Head of caudate nucleus (tissue), 42 donors: ENCODE results near the gene ALG6.
"Not testable (repeated sequence)": the region's sequence is repeated elsewhere in the genome, so short reads cannot be mapped to it uniquely, and the experiment has no call there.

Source experiments
- DNase-seq, 42 donors: peaks; one replicate each; pipeline versions ENCODE4 v3.0.0 to v3.0.0-alpha.2; 2020 to 2021; ENCODE audit warnings: mixed read lengths in 7 of 42
- intact Hi-C: fragments of 100-400 bp; cut with DNase I; formaldehyde crosslinking; loops from one replicate; pipeline ENCODE4 v1.15.0; 2022

The ALG6 gene

DNA sequence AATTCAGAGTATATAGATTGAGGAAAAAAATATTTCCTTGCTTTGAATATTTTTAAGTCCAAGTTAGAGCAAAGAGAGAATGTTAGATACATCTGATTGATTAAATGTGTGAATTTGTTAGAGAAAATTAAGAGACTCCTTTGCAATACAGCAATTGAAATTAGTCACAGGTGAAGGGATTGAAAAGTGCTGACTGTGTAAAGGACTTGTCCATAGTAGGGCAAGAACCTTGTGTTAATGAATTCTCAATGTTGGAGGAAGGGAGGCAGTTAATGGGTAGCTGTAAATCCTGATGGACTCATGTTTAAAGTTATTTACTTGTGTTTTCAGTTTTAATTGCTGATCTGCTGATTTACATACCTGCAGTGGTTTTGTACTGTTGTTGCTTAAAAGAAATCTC lies 38.6 kb downstream of the ALG6 start:
- DNase-seq, result no peak
- intact Hi-C loops, result no loop called here

DNA sequence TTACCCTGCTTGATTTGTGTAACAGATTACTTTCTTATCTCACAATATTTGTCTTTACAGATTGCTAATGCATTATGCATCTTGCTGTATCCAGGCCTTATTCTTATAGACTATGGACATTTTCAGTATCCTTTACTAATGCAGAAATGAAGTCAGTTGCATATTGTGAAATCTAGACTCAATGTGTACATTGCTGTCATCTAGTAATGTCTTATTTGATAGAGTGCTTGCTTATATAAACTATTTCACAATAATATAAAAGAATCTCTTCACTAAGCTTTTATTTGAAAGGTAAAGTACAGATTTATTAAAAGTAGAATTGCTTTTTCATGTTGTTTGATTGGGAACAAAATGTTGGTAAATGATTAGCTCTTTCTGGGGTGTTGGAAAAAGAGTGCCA lies 39.6 kb downstream of the ALG6 start:
- intact Hi-C loops, result no loop called here
- DNase-seq, result no peak

DNA sequence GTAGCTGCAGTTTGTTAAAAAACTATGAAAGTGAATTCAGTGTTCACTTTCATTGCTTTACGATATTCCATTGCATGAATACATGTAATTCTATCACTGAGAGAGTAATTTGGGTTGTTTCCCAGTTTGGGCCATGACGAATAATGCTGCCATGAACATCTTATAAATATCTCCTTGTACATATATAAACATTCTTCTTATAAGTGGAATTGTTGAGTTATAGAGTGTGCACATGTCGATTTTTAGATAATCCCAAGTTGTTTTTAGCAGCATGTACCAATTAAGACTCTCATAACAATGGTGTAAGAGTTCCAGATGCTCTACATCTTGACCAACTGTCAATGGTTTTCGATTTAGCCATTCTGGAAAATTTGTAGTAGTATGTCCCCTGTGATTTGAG lies 40.9 kb downstream of the ALG6 start:
- intact Hi-C loops, result no loop called here
- no peak for DNase-seq

DNA sequence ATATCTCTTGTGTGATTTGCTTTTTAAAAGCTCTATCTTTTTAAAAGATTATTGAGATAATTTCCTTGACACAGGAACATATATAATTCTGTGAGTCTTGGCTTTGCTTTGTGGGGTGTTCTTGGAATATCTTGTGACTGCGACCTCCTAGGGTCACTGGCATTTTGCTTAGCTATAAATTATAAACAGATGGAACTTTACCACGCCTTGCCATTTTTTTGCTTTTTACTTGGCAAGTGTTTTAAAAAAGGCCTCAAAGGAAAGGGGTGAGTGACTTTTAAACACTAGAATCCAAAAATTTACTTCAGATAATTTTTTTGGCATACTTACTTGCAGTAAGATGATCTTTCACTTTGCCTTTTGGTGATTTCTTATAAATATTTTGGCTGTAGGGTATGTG lies 43.6 kb downstream of the ALG6 start:
- no peak for DNase-seq

DNA sequence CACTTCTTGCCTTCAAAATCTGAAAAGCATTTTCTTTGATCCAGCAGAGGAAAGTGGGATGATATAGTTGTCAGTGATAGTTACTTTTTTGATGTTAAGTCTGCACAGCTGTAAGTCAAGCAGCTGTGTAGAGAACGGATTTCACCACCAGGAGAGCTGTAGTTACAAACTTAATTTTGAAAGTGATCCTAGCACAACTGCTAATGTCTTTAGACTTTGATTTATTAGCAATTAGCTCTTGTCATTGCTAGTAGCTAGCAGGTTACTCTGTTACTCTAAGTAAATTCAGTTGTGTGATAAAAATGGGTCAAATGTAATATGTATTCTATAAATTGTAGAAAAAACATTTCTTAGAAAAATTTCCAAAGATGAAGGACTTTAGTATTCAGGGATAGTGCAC lies 46.0 kb downstream of the ALG6 start:
- intact Hi-C loops, result no loop called here
- DNase-seq, result no peak

More for the DNA sequence above, 43.6 kb downstream of the ALG6 start:
- intact Hi-C loops, result no loop called here

DNA sequence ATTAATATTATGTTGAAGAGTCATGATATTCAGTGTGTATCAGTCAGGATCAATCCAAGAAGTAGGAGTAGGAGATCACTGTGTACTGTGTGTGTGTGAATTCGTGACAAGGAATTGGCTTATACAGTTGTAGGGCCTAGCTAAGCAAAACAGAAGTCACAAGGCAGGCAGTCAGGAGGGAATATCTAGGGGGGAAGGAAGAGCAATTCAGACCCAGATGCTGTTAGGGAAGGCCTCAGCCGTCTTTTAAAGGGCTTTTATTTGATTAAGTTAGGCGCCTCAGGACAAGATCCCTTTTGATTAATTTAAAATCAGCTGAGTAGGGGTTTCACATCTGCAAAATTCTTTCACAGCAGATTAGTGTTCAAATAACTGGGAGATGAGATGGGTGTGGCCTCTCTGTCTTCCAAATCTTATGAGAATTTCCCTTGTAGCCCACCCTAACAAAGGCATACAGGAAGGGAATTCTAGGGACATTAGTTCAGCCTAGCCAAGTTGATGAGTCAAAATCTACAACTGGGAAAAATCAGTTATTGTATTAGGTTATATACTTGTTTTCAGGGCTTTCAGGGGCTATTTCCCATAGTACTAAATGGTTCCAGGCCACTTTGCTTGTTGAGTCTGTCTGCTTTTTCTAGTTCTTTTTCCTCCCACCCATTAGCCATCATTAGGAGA lies 47.4 kb downstream of the ALG6 start:
- DNase-seq, result no peak
- intact Hi-C loops, result no loop called here

DNA sequence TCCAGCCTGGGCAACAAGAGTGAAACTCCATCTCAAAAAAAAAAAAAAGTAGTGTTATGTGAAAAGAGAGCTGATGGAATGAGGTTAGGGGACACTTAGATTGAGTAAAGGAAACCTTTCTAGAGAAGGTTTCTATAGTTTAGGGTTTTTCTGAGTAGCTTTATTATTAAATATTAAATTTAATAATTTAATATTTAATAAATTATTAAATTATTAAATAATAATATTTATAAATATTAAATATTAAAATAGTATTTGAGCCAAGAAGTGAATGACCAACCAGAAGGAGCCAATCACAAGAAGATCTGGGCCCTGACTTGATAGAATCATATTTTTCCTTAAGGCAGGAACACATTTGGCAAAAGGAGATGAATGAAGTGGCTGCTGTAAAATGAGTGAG lies 50.7 kb downstream of the ALG6 start:
- DNase-seq, result no peak

DNA sequence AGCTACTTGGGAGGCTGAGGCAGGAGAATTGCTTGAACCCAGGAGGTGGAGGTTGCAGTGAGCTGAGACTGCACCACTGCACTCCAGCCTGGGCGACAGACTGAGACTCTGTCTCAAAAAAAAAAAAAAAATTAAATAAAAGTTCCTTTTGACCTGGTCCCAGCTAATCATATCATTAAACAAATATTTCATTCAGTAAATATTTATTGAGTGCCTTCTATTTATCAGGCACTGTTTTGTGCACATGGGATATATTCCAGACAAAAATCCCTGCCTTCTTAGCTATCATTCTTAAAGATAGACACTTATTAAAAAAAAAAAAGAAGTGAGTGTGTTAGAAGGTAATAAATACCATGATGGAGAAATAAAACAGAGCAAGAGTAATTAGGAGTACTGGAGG lies 53.3 kb downstream of the ALG6 start:
- intact Hi-C loops, DNase-seq: not testable (repeated sequence)

More for the DNA sequence above, 50.7 kb downstream of the ALG6 start:
- intact Hi-C loops, result no loop called here

DNA sequence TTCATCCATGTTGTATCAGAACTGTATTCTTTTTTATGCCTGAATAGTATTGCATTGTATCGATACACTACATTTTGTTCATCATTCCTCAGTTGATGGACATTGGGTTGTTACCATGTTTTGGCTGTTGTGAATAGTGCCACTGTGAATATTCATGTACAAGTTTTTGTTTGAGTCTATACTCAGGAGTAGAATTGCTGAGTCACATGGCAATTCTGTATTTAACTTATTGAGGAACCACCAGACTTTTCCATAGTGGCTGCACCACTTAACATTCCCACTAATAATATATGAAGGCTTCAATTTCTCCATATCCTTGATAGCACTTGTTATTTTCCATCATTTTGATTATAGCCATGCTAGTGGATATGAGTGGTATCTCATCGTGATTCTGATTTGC lies 56.2 kb downstream of the ALG6 start:
- intact Hi-C loops, result no loop called here
- no peak for DNase-seq

DNA sequence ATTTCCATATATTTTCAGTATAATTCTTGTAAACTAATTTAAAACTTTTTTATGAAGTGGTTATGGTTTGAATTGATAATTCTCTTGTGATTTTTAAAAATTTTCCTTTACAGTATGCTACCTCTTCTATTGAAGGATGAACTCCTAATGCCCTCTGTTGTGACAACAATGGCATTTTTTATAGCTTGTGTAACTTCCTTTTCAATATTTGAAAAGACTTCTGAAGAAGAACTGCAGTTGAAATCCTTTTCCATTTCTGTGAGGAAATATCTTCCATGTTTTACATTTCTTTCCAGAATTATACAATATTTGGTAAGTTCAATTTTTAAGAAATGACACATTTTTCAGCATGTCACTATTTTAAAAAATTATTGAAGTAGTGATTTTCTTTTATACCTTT lies 61.4 kb downstream of the ALG6 start:
- intact Hi-C loops, result no loop called here
- no peak for DNase-seq

DNA sequence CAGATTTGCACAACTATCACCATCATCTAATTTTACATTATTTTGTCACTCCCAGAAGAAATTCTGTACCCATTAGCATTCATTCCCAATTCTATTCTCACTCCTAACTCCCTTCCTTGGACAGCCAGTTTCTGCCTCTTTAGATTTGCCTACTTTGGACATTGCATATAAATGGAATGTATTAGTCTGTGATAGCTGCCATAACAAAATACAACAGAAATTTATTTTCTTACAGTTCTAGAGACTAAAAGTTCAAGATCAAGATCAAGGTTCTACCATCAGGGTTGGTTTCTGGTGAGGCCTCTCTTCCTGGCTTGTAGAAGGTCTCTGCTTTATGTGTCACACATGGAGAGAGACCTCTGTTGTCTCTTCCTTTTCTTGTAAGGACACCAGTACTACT lies 61.9 kb downstream of the ALG6 start:
- intact Hi-C loops, result no loop called here
- no peak for DNase-seq

DNA sequence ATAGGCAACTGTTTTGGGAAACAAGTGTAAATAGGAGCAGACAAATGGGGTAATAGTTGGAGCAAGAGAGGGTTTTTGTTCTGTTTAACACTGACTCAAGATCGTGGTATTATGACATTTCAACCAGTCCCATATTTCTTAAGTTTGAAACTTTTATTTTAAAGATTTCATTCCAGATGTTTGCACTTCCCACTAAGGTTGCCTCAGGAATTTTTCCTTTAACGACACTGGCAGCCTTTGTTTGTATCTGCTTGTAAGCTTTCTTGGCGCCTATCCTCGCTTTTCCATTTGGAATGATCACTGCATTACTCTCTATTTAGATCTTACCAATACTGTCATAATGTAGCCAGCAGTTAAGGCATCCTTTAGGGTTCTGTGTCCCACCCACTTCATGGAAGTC lies 67.7 kb downstream of the ALG6 start:
- no peak for DNase-seq
- intact Hi-C loops, result no loop called here

DNA sequence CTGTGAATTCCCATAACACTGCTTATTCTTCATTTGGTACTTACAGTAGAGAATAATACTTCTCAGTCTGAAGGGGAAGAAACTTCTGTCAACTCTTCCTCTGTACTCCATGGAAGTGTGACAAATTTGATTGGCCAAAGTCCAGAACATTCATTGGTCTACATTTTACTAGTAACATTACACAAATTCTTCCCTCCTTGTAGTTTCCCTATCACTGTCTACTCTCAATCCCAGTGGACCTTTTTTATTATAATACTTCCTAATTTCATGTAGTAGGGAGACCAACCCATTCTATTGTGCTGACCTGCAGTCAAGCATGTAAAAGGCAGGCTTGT lies 74.7 kb downstream of the ALG6 start:
- no peak for DNase-seq
- intact Hi-C loops, result no loop called here

DNA sequence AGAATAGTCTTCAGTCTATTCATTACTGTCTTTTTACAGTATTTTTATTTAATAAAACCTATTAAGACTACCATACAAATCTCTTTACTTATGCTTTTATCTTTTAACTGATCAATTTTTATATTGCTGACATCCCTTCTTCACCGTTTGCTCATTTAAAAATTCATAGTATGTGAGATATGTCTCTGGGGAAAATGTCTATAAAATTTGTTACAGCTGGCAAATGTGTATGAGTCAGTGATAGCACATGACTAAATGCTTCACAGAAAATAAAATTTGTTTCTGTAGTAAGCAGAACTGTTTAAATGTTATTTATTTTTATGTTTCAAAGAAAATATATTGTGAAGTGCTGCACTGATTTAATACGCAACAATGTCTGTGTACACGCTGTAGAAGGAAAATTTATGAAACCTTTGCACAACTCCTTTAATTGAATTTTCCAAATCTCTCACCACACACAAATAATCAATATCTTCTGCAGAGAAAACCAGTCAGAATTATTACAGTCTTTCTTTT lies 81.4 kb downstream of the ALG6 start:
- intact Hi-C loops, result no loop called here
- no peak for DNase-seq

DNA sequence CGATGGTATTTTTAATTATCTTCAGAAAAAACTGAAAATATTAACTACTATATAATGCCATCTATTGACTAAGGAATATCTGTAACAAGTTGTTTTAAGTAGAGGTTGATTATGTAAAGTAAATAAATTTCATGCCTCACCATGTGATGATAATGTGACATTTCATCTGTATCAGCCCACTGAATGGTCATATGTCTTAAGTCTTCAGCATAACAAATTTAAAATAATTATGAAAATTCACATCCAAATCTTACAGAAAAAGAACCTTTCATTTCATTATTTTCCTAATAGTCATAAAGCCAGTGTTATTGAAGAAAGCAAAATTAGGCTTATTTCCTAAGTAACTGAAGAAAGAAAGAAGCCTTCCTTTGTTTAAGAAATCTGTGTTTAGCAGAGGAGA lies 83.0 kb downstream of the ALG6 start:
- intact Hi-C loops, result no loop called here

DNA sequence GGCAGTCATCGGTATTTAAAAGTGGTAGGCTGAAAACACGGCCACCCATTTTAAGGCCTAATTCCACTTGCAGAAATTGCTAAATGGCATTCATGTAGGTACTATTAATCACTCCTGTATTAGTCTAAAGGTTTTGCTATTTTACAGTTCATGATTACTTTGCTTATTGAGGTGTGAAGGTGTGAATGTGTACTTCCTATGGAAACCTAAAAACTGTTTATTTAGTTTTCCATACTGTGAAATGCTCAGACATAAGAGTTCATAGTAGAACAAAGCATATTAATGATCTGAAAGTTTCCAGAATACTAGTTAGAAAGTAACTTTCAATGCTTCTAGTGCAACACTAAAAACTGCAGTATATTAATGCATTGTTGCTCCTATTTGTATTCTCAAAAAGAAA lies 85.8 kb downstream of the ALG6 start:
- intact Hi-C loops, result no loop called here
- DNase-seq, result no peak

More for the DNA sequence above, 83.0 kb downstream of the ALG6 start:
- no peak for DNase-seq

DNA sequence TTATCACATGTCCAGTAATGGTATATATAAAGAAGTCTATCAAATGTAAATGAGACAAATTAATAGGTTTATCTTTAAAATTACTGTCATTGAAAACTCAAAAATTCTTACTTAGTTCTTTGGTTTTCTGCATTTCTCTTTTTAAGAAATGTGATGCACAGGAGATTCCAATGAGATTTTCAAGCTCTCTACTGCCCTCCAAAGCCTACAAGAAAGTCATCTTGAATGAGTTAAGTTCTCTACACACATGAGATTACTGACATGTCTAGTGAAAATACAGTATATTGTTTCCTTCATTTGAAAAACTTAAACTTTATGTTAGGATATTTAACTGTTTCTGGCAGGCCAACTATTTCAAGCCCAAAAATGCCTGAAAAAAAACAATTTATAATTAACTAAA lies 86.8 kb downstream of the ALG6 start:
- no peak for DNase-seq
- intact Hi-C loops, result no loop called here

DNA sequence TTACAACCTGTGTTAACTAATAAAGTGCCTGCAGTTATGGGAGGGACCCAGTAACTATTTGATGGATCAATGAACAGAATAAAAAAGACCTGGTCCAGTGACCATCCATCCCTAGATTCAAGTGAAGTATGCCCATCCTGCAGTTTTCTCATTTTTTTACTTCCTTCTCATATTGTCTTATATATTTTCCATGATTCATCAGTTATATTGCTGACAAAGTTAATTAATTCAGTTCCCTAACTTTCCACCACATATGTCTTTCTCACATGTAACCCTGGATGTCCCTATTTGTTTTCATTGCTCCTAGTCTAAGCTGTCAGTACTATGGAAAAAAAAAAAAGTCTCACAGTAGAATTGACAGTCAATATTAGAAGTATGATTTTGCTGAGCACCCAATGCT lies 91.3 kb downstream of the ALG6 start:
- intact Hi-C loops, result no loop called here
- no peak for DNase-seq

DNA sequence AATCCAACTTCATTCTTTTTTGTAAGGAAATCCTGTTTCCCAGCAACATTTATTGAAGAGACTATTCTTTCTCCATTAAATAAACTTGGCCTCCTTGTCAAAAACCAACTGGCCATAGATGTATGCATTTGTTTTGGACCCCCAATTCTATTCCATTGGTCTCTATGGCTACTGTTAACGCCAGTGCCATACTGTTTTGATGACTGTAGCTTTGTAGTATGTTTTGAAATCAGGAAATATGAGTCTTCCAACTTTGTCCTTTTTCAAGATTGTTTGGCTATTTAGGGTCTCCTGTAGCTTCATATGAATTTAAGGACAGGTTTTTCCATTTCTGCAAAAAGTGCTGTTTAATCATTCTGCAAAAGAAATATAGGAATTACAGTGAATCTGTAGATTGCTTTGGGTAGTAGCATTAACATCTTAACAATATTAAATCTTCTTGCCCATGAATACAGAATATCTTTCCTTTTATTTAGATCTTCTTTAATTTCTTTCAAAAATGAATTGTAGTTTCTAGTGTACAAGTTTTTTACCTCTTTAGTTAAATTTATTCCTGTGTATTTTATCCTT lies 94.3 kb downstream of the ALG6 start:
- intact Hi-C loops, result no loop called here

DNA sequence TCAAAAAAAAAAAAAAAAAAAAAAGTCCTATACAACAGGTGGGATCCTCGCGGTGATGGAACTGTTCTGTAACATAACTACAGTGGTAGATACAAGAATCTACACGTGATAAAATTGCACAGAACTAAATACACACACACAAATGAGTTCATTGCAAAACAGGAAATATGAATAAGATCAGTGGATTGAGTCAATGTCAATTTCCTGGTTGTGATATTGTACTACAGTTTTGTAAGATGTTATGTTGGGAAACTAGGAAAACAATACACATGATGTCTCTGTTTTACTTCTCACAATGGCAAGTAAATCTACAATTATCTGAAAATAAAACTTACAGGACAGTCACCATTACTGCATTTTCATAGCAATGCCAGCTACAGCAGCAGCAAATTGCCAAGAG lies 95.8 kb downstream of the ALG6 start:
- no peak for DNase-seq
- intact Hi-C loops, result no loop called here

More for the DNA sequence above, 94.3 kb downstream of the ALG6 start:
- no peak for DNase-seq

DNA sequence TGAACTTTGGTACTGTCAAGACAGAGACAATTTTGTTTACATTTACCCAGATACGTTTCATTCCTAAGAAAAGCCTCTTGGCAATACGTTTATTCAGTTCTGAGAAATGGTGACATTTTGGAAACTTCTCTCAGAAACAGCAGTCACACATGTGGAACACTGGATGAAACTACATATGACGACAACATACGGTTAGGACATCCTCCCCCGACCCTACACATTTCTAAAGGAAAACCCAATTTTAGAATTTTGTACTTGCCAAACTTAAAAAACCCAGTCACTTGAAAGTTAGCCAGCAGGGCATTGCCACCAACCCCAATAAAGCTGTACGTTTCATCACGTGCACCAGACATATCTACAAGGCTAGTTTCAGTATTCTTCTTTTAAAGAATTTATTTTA lies 98.8 kb downstream of the ALG6 start:
- intact Hi-C loops, result no loop called here
- DNase-seq, result no peak
